ENCODE measurements around the gene LRRC3. TPM values are rescaled to one million over a fixed set of nuclear protein-coding genes. Genes with fewer than 3 reads are reported as not detected.

Gene LRRC3
- total RNA-seq, 4 donors from 2014 or later, result 0.78 to 0.92 (median 0.85) TPM

- H3K4me1 ChIP-seq, result no peaks in the 10 kb centered on the region
- H3K4me3 ChIP-seq (replicated peaks in 1 of 3), result no peak overlapping the region
- no peak for TF ChIP-seq CTCF (IDR thresholded peaks at IDR 0.05)
- TF ChIP-seq POLR2A (IDR thresholded peaks at IDR 0.05), result no peak
- no peak overlapping the region for H3K27ac ChIP-seq
- DNase-seq, result no peak
- no peaks in the 10 kb centered on the region for H3K9me3 ChIP-seq
- intact Hi-C loops (cut with DNase I), result loop anchor here (10.0 kb wide), 1 partner anchor 63 kb away; no protein-coding TSS in a partner anchor
- 90 to 91% methylated on average over 28 of the region's 28 CpGs for WGBS, 2 donors
- no peaks in the 10 kb centered on the region for H3K36me3 ChIP-seq
- no peaks in the 10 kb centered on the region for H3K27me3 ChIP-seq
Measured at GRCh38 chr21:44427241-44428120, 27.8 kb upstream of the LRRC3 start.

- no peak for DNase-seq
- TF ChIP-seq POLR2A (IDR thresholded peaks at IDR 0.05) (no peak), CTCF (IDR thresholded peaks at IDR 0.05) (no peak)
- Histone ChIP-seq H3K4me1 (no peaks in the 10 kb centered on the region), H3K4me3 (replicated peaks in 1 of 3) (no peak overlapping the region), H3K9me3 (no peaks in the 10 kb centered on the region), H3K36me3 (no peaks in the 10 kb centered on the region), H3K27me3 (no peaks in the 10 kb centered on the region), H3K27ac (no peak overlapping the region)
- intact Hi-C loops (cut with DNase I), result loop anchor here (10.0 kb wide), 1 partner anchor 64 kb away; no protein-coding TSS in a partner anchor
- WGBS, 2 donors, result 52 to 64% methylated on average over 3 of the region's 3 CpGs
Measured at GRCh38 chr21:44428281-44428960, 26.9 kb upstream of the LRRC3 start.

GRCh38 chr21:44429894-44430293 lies 25.4 kb upstream of the LRRC3 start:
- no peak overlapping the region for H3K4me3 ChIP-seq (replicated peaks in 1 of 3)
- H3K4me1 ChIP-seq, result no peaks in the 10 kb centered on the region
- WGBS, 2 donors, result 69 to 73% methylated on average over 1 of the region's 1 CpG
- H3K27me3 ChIP-seq, result no peaks in the 10 kb centered on the region
- no peak overlapping the region for H3K27ac ChIP-seq
- H3K9me3 ChIP-seq, result no peaks in the 10 kb centered on the region
- intact Hi-C loops (cut with DNase I), result loop anchor here (10.0 kb wide), 1 partner anchor 65 kb away; no protein-coding TSS in a partner anchor
- no peak for DNase-seq
- TF ChIP-seq POLR2A (IDR thresholded peaks at IDR 0.05) (no peak), CTCF (IDR thresholded peaks at IDR 0.05) (no peak)
- H3K36me3 ChIP-seq, result no peaks in the 10 kb centered on the region

- no peak for TF ChIP-seq CTCF (IDR thresholded peaks at IDR 0.05)
- 92 to 94% methylated on average over 4 of the region's 4 CpGs for WGBS, 2 donors
- no peak for DNase-seq
Measured at GRCh38 chr21:44431300-44431699, 24.0 kb upstream of the LRRC3 start.

More at GRCh38 chr21:44431300-44431699, 24.0 kb upstream of the LRRC3 start:
- no peaks in the 10 kb centered on the region for H3K27me3 ChIP-seq
- intact Hi-C loops (cut with DNase I), result no loop called here
- H3K27ac ChIP-seq, result no peak overlapping the region
- H3K36me3 ChIP-seq, result no peaks in the 10 kb centered on the region
- H3K4me1 ChIP-seq, result no peaks in the 10 kb centered on the region
- no peaks in the 10 kb centered on the region for H3K9me3 ChIP-seq
- no peak overlapping the region for H3K4me3 ChIP-seq (replicated peaks in 1 of 3)
